ENCODE data around the gene ADGRV1. TPM values are rescaled to one million over a fixed set of nuclear protein-coding genes. Genes with fewer than 3 reads are reported as not detected.
"Not testable (repeated sequence)": the region's sequence is repeated elsewhere in the genome, so short reads cannot be mapped to it uniquely, and the experiment has no call there.

ADGRV1 gene
- total RNA-seq, 2 donors from 2014 or later: 0.45 to 0.74 TPM

DNA sequence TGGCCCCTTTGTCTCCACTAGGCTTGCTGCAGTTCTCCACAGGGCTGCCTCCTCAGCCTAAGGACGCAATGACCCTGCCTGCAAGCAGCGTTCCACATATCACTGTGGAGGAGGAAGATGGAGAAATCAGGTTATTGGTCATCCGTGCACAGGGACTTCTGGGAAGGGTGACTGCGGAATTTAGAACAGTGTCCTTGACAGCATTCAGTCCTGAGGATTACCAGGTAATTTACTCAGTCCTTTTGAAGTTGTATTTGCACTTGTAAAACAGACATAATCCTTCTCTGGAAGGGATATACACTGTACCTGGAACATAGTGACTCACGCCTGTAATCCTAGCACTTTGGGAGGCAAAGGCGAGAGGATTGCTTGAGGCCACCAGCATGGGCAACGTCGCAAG is 116.6 kb downstream of the ADGRV1 start:
- H3K36me3 Mint-ChIP-seq (ENCODE audit: low read depth): no peaks in the 10 kb centered on the region
- peaks cover 7% of the 10 kb centered on the region for H3K27me3 Mint-ChIP-seq
- H3K4me1 Mint-ChIP-seq: no peaks in the 10 kb centered on the region
- no peaks in the 10 kb centered on the region for H3K9me3 Mint-ChIP-seq
- H3K4me3 Mint-ChIP-seq: no peak overlapping the region
- H3K27ac Mint-ChIP-seq: no peak overlapping the region
- no peak for ATAC-seq (replicated peaks)

DNA sequence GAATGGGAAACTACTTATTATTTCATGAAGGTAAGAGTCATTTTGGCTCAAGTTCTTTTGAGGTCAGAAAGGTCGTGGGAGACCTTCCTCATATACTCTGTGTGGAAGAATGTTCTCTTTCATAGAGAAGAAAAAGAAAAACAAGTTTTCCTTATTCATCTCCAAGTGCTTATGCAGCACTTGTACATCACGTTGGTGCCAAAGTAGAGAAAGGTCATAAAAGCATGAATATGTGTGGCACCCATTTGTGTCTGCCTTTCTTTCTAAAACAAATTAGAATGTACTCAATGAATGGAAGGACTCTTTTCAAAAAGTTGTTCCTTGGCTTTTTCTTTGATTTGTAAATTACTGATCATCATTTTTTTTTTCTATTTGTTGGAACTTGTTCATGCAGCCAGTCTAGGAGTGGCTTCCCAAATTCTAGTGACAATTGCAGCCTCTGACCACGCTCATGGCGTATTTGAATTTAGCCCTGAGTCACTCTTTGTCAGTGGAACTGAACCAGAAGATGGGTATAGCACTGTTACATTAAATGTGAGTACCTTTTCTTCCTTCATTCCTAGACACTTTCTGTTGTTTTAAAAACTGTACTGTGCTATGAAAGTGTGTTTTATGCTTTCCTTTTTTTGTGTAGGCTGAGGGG is 122.4 kb downstream of the ADGRV1 start:
- ATAC-seq (replicated peaks): no peak
- Mint-ChIP-seq H3K27ac (no peak overlapping the region), H3K27me3 (peaks cover 4% of the 10 kb centered on the region)

GRCh38 chr5:90682278-90682677 is 123.7 kb downstream of the ADGRV1 start:
- Mint-ChIP-seq H3K4me1 (no peaks in the 10 kb centered on the region), H3K27me3 (no peaks in the 10 kb centered on the region), H3K9me3 (no peaks in the 10 kb centered on the region), H3K27ac (no peak overlapping the region), H3K4me3 (no peak overlapping the region), H3K36me3 (ENCODE audit: low read depth) (no peaks in the 10 kb centered on the region)
- no peak for ATAC-seq (replicated peaks)

More for the DNA sequence above, 122.4 kb downstream of the ADGRV1 start:
- Mint-ChIP-seq H3K36me3 (ENCODE audit: low read depth) (no peaks in the 10 kb centered on the region), H3K4me1 (no peaks in the 10 kb centered on the region), H3K4me3 (no peak overlapping the region), H3K9me3 (no peaks in the 10 kb centered on the region)

DNA sequence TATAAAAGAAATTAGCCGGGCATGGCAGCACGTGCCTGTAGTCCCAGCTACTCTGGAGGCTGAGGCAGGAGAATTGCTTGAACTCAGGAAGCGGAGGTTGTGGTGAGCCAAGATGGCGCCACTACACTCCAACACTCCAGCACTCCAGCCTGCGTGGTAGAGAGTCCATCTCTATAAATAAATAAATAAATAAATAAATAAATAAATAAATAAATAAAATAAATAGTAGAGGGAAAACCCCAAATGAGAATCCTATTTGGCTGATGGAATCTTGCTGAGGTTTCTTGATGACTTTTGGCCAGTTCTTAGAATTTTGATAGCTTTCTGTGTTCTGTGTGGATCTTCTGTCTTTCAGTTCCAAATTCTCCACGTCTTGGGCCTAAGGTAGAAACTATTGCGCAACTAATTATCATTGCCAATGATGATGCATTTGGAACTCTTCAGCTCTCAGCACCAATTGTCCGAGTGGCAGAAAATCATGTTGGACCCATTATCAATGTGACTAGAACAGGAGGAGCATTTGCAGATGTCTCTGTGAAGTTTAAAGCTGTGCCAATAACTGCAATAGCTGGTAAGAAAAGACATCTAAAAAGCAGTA is 126.9 kb downstream of the ADGRV1 start:
- no peaks in the 10 kb centered on the region for H3K9me3 Mint-ChIP-seq
- no peak for ATAC-seq (replicated peaks)
- H3K4me1 Mint-ChIP-seq: no peaks in the 10 kb centered on the region
- H3K36me3 Mint-ChIP-seq (ENCODE audit: low read depth): no peaks in the 10 kb centered on the region
- no peak overlapping the region for H3K4me3 Mint-ChIP-seq
- H3K27me3 Mint-ChIP-seq: no peaks in the 10 kb centered on the region
- no peak overlapping the region for H3K27ac Mint-ChIP-seq

GRCh38 chr5:90686363-90686762 is 127.8 kb downstream of the ADGRV1 start:
- not testable (repeated sequence) for H3K36me3 Mint-ChIP-seq (ENCODE audit: low read depth); H3K27ac Mint-ChIP-seq; H3K27me3 Mint-ChIP-seq; H3K9me3 Mint-ChIP-seq; H3K4me3 Mint-ChIP-seq; H3K4me1 Mint-ChIP-seq; ATAC-seq (replicated peaks)

GRCh38 chr5:90687458-90687857 is 128.9 kb downstream of the ADGRV1 start:
- not testable (repeated sequence) for H3K9me3 Mint-ChIP-seq; ATAC-seq (replicated peaks); H3K4me3 Mint-ChIP-seq; H3K27me3 Mint-ChIP-seq; H3K4me1 Mint-ChIP-seq; H3K27ac Mint-ChIP-seq; H3K36me3 Mint-ChIP-seq (ENCODE audit: low read depth)

DNA sequence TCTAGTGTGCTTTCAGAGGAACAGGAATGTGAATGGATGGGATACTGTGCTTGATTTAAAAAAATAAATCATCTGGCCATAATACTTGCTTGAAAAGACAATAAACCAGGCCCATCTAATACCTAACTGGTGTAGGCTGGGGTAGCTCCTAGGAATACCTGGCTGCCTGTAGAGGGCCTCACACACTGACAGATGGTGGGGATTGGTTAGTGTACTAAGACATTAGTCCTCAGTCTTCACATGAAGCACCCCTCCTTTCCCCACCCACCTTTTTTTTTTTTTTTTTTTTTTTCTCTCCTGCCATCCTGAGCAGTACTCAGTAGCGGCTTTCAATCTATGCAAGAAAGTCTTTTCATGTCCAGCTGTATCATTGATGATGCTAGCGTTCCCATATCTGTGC is 130.5 kb downstream of the ADGRV1 start:
- no peak for ATAC-seq (replicated peaks)
- Mint-ChIP-seq H3K27ac (no peak overlapping the region), H3K4me1 (no peaks in the 10 kb centered on the region), H3K4me3 (no peak overlapping the region), H3K9me3 (no peaks in the 10 kb centered on the region), H3K27me3 (no peaks in the 10 kb centered on the region), H3K36me3 (ENCODE audit: low read depth) (no peaks in the 10 kb centered on the region)

DNA sequence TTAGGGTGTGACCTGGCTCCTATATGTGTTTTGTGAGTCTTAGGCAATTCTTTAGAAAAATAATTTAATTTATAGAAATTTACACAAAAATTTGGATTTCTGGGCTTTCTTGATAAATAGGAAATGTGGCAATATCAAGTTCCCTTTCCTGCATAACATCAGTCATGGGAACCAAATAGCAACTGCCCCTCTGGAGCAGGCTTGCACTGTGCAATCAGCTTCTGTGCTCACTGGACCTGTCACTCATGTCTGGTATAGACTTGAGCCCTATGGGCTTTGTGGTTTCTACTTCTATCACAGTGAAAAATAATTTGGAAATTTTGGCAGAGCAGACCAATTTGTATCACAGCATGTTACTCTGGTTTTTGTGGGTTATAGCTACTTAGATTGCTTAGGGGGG is 131.7 kb downstream of the ADGRV1 start:
- ATAC-seq (replicated peaks): no peak
- Mint-ChIP-seq H3K27ac (no peak overlapping the region), H3K36me3 (ENCODE audit: low read depth) (no peaks in the 10 kb centered on the region), H3K9me3 (no peaks in the 10 kb centered on the region), H3K27me3 (no peaks in the 10 kb centered on the region), H3K4me1 (no peaks in the 10 kb centered on the region), H3K4me3 (no peak overlapping the region)

GRCh38 chr5:90691533-90691932 is 132.9 kb downstream of the ADGRV1 start:
- no peaks in the 10 kb centered on the region for H3K27me3 Mint-ChIP-seq
- H3K4me1 Mint-ChIP-seq: no peaks in the 10 kb centered on the region
- no peak overlapping the region for H3K4me3 Mint-ChIP-seq
- H3K27ac Mint-ChIP-seq: no peak overlapping the region
- no peaks in the 10 kb centered on the region for H3K9me3 Mint-ChIP-seq
- no peak for ATAC-seq (replicated peaks)
- no peaks in the 10 kb centered on the region for H3K36me3 Mint-ChIP-seq (ENCODE audit: low read depth)

DNA sequence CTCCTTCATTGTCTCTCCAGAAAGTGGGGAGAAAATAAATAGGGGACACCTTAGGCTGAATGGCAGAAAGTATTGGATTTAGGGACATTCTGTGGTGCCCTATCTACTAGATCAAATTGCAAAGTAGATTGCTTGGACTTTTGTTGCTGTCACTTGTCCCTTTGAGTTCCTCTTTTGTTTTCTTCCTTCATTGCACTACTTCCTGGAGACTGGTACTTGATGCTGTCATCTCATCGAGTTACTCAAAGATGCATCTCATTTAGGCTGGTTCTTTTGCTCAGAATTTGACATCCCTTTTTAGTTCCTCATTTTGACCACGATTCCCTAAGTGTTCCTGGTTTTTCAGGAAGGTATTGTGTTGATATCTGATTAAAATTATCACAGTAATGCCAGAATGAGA is 137.6 kb downstream of the ADGRV1 start:
- Mint-ChIP-seq H3K9me3 (no peaks in the 10 kb centered on the region), H3K27me3 (peaks cover 8% of the 10 kb centered on the region), H3K27ac (no peak overlapping the region), H3K4me3 (no peak overlapping the region), H3K36me3 (ENCODE audit: low read depth) (no peaks in the 10 kb centered on the region), H3K4me1 (no peaks in the 10 kb centered on the region)
- no peak for ATAC-seq (replicated peaks)

- Mint-ChIP-seq H3K27me3 (peaks cover 15% of the 10 kb centered on the region), H3K27ac (no peak overlapping the region), H3K36me3 (ENCODE audit: low read depth) (no peaks in the 10 kb centered on the region), H3K9me3 (no peaks in the 10 kb centered on the region), H3K4me3 (no peak overlapping the region), H3K4me1 (no peaks in the 10 kb centered on the region)
- no peak for ATAC-seq (replicated peaks)
These were observed 141.7 kb downstream of the ADGRV1 start for GRCh38 chr5:90700299-90700698.

GRCh38 chr5:90703932-90704331 is 145.3 kb downstream of the ADGRV1 start:
- no peak for ATAC-seq (replicated peaks)
- Mint-ChIP-seq H3K36me3 (ENCODE audit: low read depth) (no peaks in the 10 kb centered on the region), H3K27ac (no peak overlapping the region), H3K4me3 (no peak overlapping the region), H3K9me3 (no peaks in the 10 kb centered on the region), H3K27me3 (peaks cover 17% of the 10 kb centered on the region), H3K4me1 (no peaks in the 10 kb centered on the region)

DNA sequence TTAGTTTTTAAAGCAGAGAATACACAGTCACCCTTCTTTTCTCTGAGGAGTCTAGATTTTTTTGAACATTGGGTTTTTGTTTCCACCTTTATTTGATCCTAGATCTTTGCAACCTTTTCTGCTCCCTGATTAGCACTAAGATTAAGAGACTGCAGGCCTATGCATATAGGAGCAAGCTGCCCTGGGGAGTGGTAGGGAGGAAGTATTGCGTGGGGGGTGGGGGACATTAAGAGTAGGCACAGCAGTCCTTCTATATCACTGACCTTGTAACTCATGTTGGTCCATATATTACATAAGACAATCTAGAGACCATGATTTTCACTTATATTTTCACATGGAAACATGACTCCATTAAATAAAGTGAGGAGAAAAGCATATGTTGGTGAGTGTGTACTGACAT is 149.1 kb downstream of the ADGRV1 start:
- H3K4me1 Mint-ChIP-seq: no peaks in the 10 kb centered on the region
- H3K4me3 Mint-ChIP-seq: no peak overlapping the region
- no peaks in the 10 kb centered on the region for H3K9me3 Mint-ChIP-seq
- H3K27ac Mint-ChIP-seq: no peak overlapping the region
- ATAC-seq (replicated peaks): no peak
- H3K36me3 Mint-ChIP-seq (ENCODE audit: low read depth): no peaks in the 10 kb centered on the region
- H3K27me3 Mint-ChIP-seq: peaks cover 17% of the 10 kb centered on the region

- no peaks in the 10 kb centered on the region for H3K4me1 Mint-ChIP-seq
- H3K27me3 Mint-ChIP-seq: peaks cover 17% of the 10 kb centered on the region
- H3K4me3 Mint-ChIP-seq: no peak overlapping the region
- no peaks in the 10 kb centered on the region for H3K36me3 Mint-ChIP-seq (ENCODE audit: low read depth)
- ATAC-seq (replicated peaks): no peak
- no peak overlapping the region for H3K27ac Mint-ChIP-seq
- no peaks in the 10 kb centered on the region for H3K9me3 Mint-ChIP-seq
These were observed 150.9 kb downstream of the ADGRV1 start for GRCh38 chr5:90709323-90710155.

DNA sequence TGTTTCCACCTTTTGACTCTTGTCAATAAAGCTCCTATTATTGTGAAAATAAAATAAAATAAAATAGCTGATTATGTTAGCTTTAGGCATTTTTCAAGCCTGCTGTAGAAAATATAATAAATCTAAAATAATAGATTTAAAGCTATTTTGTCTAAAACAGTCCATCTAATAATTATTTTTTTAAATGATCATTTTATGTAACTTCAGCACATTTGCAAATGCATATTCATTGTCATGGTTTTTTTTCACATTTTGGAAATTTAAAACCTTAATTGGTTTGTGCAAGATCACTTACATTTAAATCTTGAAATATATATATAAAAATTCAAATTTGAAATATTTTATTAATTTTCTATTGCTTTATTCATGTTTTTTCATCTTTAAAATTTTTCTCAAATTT is 159.8 kb downstream of the ADGRV1 start:
- Mint-ChIP-seq H3K36me3 (ENCODE audit: low read depth) (no peaks in the 10 kb centered on the region), H3K4me1 (no peaks in the 10 kb centered on the region), H3K27ac (no peak overlapping the region), H3K27me3 (peaks cover 12% of the 10 kb centered on the region), H3K9me3 (no peaks in the 10 kb centered on the region), H3K4me3 (no peak overlapping the region)
- no peak for ATAC-seq (replicated peaks)
